HepG2 (cell line): ENCODE data around the gene CTRL. TPM values are rescaled to one million over a fixed set of nuclear protein-coding genes. Genes with fewer than 3 reads are reported as not detected.

Source experiments
- ARHGAP35 ChIP-seq: sonication (generic); formaldehyde crosslinking; IDR thresholded peaks from 2 replicates; pipeline ENCODE4 v1.9.0; 2022; ENCODE audit warnings: mild to moderate bottlenecking, inconsistent platforms, moderate library complexity, missing genetic modification reagents, borderline replicate concordance
- CEBPB ChIP-seq: IDR thresholded peaks from 2 replicates; pipeline ENCODE4 v1.6.1; 2011; ENCODE audit warnings: low read depth, low read length, improper control_type of control experiment, borderline replicate concordance
- CREB1 ChIP-seq, 2 experiments: fragments of 450-650 bp in 1 of 2; IDR thresholded peaks; 2 replicates each; pipeline ENCODE4 v1.6.1; 2016 to 2017; ENCODE audit warnings: control low read depth in 1 of 2, mild to moderate bottlenecking in 1 of 2, missing compliant biosample characterization in 1 of 2, missing genetic modification characterization in 1 of 2
- EHMT2 ChIP-seq: fragments of 200-600 bp; sonication (generic); IDR thresholded peaks from 2 replicates; pipeline ENCODE4 v1.7.0; 2017; ENCODE audit warnings: antibody characterized with exemption, low read depth, low read length, borderline replicate concordance
- ETV5 ChIP-seq: IDR thresholded peaks from 2 replicates; pipeline ENCODE4 v1.6.1; 2018; ENCODE audit warnings: missing biosample characterization, missing genetic modification reagents, inconsistent platforms, borderline replicate concordance
- FLYWCH1 ChIP-seq: sonication (generic); formaldehyde crosslinking; IDR thresholded peaks from 2 replicates; pipeline ENCODE4 v1.8.1; 2023; ENCODE audit warnings: mild to moderate bottlenecking, missing genetic modification reagents
- HNF1B ChIP-seq: sonication (generic); formaldehyde crosslinking; IDR thresholded peaks from 2 replicates; pipeline ENCODE4 v1.5.1; 2020; ENCODE audit warnings: mild to moderate bottlenecking, moderate library complexity, missing genetic modification reagents
- HNRNPUL1 ChIP-seq: fragments of 200-400 bp; formaldehyde crosslinking; IDR thresholded peaks from 2 replicates; pipeline ENCODE4 v1.6.1; 2017; ENCODE audit warnings: low read depth, mild to moderate bottlenecking, low read length, moderate library complexity
- IRF2 ChIP-seq: IDR thresholded peaks from 2 replicates; pipeline ENCODE4 v1.6.1; 2018; ENCODE audit warnings: missing genetic modification reagents, missing compliant biosample characterization
- KDM2A ChIP-seq: sonication (generic); formaldehyde crosslinking; IDR thresholded peaks from 2 replicates; pipeline ENCODE4 v1.4.0; 2020; ENCODE audit warnings: low read depth, missing genetic modification reagents, borderline replicate concordance
- MBD4 ChIP-seq: IDR thresholded peaks from 2 replicates; pipeline ENCODE4 v1.6.1; 2012; ENCODE audit warnings: low read length, inconsistent platforms, borderline replicate concordance
- MEF2D ChIP-seq: sonication (generic); formaldehyde crosslinking; IDR thresholded peaks from 2 replicates; pipeline ENCODE4 v1.5.1; 2020; ENCODE audit warnings: mild to moderate bottlenecking, missing genetic modification reagents
- MTF2 ChIP-seq: sonication (generic); formaldehyde crosslinking; IDR thresholded peaks from 2 replicates; pipeline ENCODE4 v1.5.0; 2020; ENCODE audit warnings: missing genetic modification reagents, borderline replicate concordance
- NFKB2 ChIP-seq: sonication (generic); formaldehyde crosslinking; IDR thresholded peaks from 2 replicates; pipeline ENCODE4 v1.4.0; 2020; ENCODE audit warnings: missing genetic modification reagents, borderline replicate concordance
- NR2F1 ChIP-seq, 2 experiments: fragments of 450-650 bp in 1 of 2; formaldehyde crosslinking in 1 of 2; IDR thresholded peaks; 2 replicates each; pipeline versions ENCODE4 v1.5.0 to v1.6.1; 2016 to 2020; ENCODE audit warnings: mild to moderate bottlenecking in 1 of 2, missing compliant biosample characterization in 1 of 2, missing genetic modification reagents in 1 of 2, moderate library complexity in 1 of 2
- PAX8 ChIP-seq: sonication (generic); formaldehyde crosslinking; IDR thresholded peaks from 2 replicates; pipeline ENCODE4 v1.8.0; 2022; ENCODE audit warnings: mild to moderate bottlenecking, missing genetic modification reagents, borderline replicate concordance
- SMARCC2 ChIP-seq: fragments of 450-650 bp; IDR thresholded peaks from 2 replicates; pipeline ENCODE4 v1.6.1; 2017; ENCODE audit warnings: antibody characterized with exemption, mild to moderate bottlenecking
- SNAPC2 ChIP-seq: sonication (generic); formaldehyde crosslinking; IDR thresholded peaks from 2 replicates; pipeline ENCODE4 v1.8.1; 2022; ENCODE audit warnings: mild to moderate bottlenecking, missing genetic modification reagents
- U2AF1 ChIP-seq: fragments of 200-400 bp; formaldehyde crosslinking; optimal IDR thresholded peaks from 2 replicates; pipeline ENCODE3; 2017; ENCODE audit warnings: mild to moderate bottlenecking, low read depth, low read length
- ZBTB7B ChIP-seq: sonication (generic); formaldehyde crosslinking; IDR thresholded peaks from 2 replicates; pipeline ENCODE4 v1.4.0; 2020; ENCODE audit warnings: missing genetic modification reagents
- ZNF10 ChIP-seq: sonication (generic); formaldehyde crosslinking; IDR thresholded peaks from 2 replicates; pipeline ENCODE4 v1.4.0; 2020; ENCODE audit warnings: mild to moderate bottlenecking, low read depth, missing genetic modification reagents, borderline replicate concordance
- ZNF276 ChIP-seq: sonication (generic); formaldehyde crosslinking; IDR thresholded peaks from 2 replicates; pipeline ENCODE4 v1.4.0; 2020; ENCODE audit warnings: mild to moderate bottlenecking, low read depth, missing genetic modification reagents
- ZNF3 ChIP-seq: IDR thresholded peaks from 2 replicates; pipeline ENCODE4 v1.7.0; 2017; ENCODE audit warnings: inconsistent platforms
- ZNF562 ChIP-seq: sonication (generic); formaldehyde crosslinking; IDR thresholded peaks from 2 replicates; pipeline ENCODE4 v1.8.0; 2022; ENCODE audit warnings: missing genetic modification reagents, borderline replicate concordance
- ZNF567 ChIP-seq: sonication (generic); formaldehyde crosslinking; IDR thresholded peaks from 2 replicates; pipeline ENCODE4 v1.8.1; 2023; ENCODE audit warnings: mild to moderate bottlenecking, missing genetic modification reagents, borderline replicate concordance
- ZNF619 ChIP-seq: sonication (generic); formaldehyde crosslinking; IDR thresholded peaks from 2 replicates; pipeline ENCODE4 v1.4.0; 2020; ENCODE audit warnings: mild to moderate bottlenecking, missing genetic modification reagents
- ZNF740 ChIP-seq: sonication (generic); formaldehyde crosslinking; IDR thresholded peaks from 2 replicates; pipeline ENCODE4 v1.4.0; 2020; ENCODE audit warnings: missing genetic modification reagents
- polyA plus RNA-seq, 8 experiments: library from polyadenylated mRNA; depleted of rRNA in 3 of 8; stranded (reverse) in 7 of 8; unstranded in 1 of 8; fragments of >200 nt; fragmentation: Illumina TruSeq in 4 of 8; extraction: Trizol in 4 of 8; gene quantifications; 2 replicates each; pipeline versions ENCODE4 v1.2.1 to v1.2.3, GENCODE V29; 2011 to 2016; ENCODE audit warnings: low read depth in 4 of 8, missing spikeins in 1 of 8, mixed read lengths in 1 of 8; ENCODE audit not compliant: insufficient read depth in 1 of 8
- total RNA-seq, 5 experiments: library from RNA; depleted of rRNA; stranded (reverse); fragments of >200 nt; fragmentation: Illumina TruSeq; extraction: Trizol; gene quantifications; 2 replicates each; pipeline ENCODE4 v1.2.3, GENCODE V29; 2016; ENCODE audit warnings: low read depth in 1 of 5

Gene CTRL
- total and polyA plus RNA-seq, 2 of the 13 experiments (the other 11 are each of a cell fraction or from before 2014, with no cell fraction given) = 1.9 to 2.7 TPM

DNA sequence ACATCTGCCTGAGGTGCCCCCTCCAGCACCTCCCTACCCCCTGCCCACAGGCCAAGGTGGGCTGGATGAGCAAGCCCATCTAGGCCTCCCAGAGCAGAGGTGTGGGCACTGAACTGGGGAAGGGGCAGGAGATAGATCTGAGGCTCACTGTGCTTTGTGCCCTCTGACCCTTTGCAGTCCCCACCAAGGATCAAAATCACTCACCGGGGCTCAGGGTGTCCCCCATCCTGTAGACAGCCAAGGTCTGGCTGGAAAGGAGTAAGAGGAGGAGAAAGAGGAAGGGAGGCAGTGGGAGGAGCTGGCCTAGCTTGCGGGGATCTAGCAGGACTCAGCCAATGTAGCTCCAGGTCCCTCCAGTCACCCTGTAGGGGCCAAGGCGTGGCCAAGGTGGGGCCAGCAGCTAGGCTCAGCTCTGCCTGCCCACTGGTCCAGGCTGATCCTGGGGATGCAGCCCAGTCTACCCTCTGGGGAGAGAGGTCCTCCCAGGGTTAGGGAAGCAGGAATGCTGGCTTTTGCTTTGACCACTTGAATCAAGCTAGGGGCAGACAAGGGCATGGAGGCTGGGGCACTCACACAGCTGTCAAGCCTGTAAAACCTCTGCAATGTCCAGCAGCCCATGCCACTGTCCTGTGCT, 35.0 kb upstream of the CTRL start (continued):
- TF ChIP-seq ZNF740 (CRISPR knock-in tag) (no peak), KDM2A (CRISPR knock-in tag) (no peak), SMARCC2 (no peak), ZNF619 (CRISPR knock-in tag) (0 out of 2 replicates have a peak, but pooled peaks have one; percentile 58), HNF1B (CRISPR knock-in tag) (no peak; the same call in none of the 2 replicates), MEF2D (CRISPR knock-in tag) (no peak; the same call in 1 of the 2 replicates), ZNF10 (CRISPR knock-in tag) (no peak), NFKB2 (CRISPR knock-in tag) (peak; percentile 44; the same call in 1 of the 2 replicates), HNRNPUL1 (no peak), IRF2 (no peak), U2AF1 (no peak), NR2F1 (CRISPR knock-in tag; IDR thresholded peaks at IDR 0.05) (no peak), ZNF562 (no peak), ARHGAP35 (0 out of 2 replicates have a peak, but pooled peaks have one; percentile 24), ETV5 (CRISPR knock-in tag) (no peak; the same call in 1 of the 2 replicates), MTF2 (CRISPR knock-in tag) (no peak), ZNF3 (no peak), SNAPC2 (CRISPR knock-in tag) (no peak), EHMT2 (no peak), PAX8 (CRISPR knock-in tag) (no peak; the same call in 1 of the 2 replicates), ZNF567 (CRISPR knock-in tag) (no peak), FLYWCH1 (CRISPR knock-in tag) (no peak), CEBPB (no peak), CREB1 (IDR thresholded peaks at IDR 0.05) (no peak), CREB1 (CRISPR knock-in tag; IDR thresholded peaks at IDR 0.05) (no peak), ZNF276 (CRISPR knock-in tag) (no peak), MBD4 (no peak), ZBTB7B (CRISPR knock-in tag) (0 out of 2 replicates have a peak, but pooled peaks have one; percentile 29)
